IMR-90 (cell line): ENCODE results near the gene BCAS3. TPM values are rescaled to one million over a fixed set of nuclear protein-coding genes. Genes with fewer than 3 reads are reported as not detected.

Source experiments
- ATAC-seq: fragments of 200-7000 bp; cut with Tn5 transposase; 2 replicates; pipeline ENCODE4 v1.9.1; 2020; ENCODE audit warnings: low read depth, mild to moderate bottlenecking, moderate library complexity
- BruUV-seq: library from RNA; stranded (reverse); fragments of 400-500 nt; replicated peaks from 2 replicates; lab custom pipeline; 2021; lab: Mats Ljungman, UMichigan
- CTCF ChIA-PET: fragments of 300-600 bp; formaldehyde crosslinking; extraction: SDS; loops from one replicate; lab custom pipeline; 2021; ENCODE audit warnings: antibody characterized with exemption; lab: Yijun Ruan, JAX
- POLR2A ChIA-PET: fragments of 300-600 bp; sonication (Branson Sonifier 250); formaldehyde crosslinking; loops from one replicate; lab custom pipeline; 2022; ENCODE audit warnings: antibody characterized with exemption; ENCODE audit not compliant: unreplicated experiment; lab: Charles Lee
- DNase-seq: peaks from one replicate; pipeline ENCODE4 v3.0.0; 2013
- H2AFZ ChIP-seq: replicated peaks from 2 replicates; pipeline ENCODE3; 2013; ENCODE audit warnings: low read length, mild to moderate bottlenecking; ENCODE audit not compliant: poor library complexity
- H2AK5ac ChIP-seq: 2 replicates; pipeline ENCODE4 v1.6.1; 2013; ENCODE audit warnings: low read depth, low read length, inconsistent platforms
- H2AK9ac ChIP-seq: replicated peaks from 2 replicates; pipeline ENCODE3; 2013; ENCODE audit warnings: mild to moderate bottlenecking, low read depth, low read length, moderate library complexity; ENCODE audit not compliant: poor library complexity
- H2BK120ac ChIP-seq: 2 replicates; pipeline ENCODE4 v1.6.1; 2013; ENCODE audit warnings: low read depth, low read length, inconsistent platforms
- H2BK15ac ChIP-seq: 3 replicates; pipeline ENCODE4 v1.6.1; 2013; ENCODE audit warnings: low read depth, low read length, inconsistent platforms
- H2BK20ac ChIP-seq: 2 replicates; pipeline ENCODE4 v1.6.1; 2013; ENCODE audit warnings: low read depth, mild to moderate bottlenecking, inconsistent platforms, low read length, moderate library complexity
- H2BK5ac ChIP-seq: 2 replicates; pipeline ENCODE4 v1.6.1; 2013; ENCODE audit warnings: mild to moderate bottlenecking, low read depth, low read length, inconsistent platforms; ENCODE audit not compliant: poor library complexity, severe bottlenecking
- H3K14ac ChIP-seq: replicated peaks from 2 replicates; pipeline ENCODE4 v1.6.1; 2013; ENCODE audit warnings: low read depth, low read length, inconsistent platforms
- H3K18ac ChIP-seq: 2 replicates; pipeline ENCODE4 v1.6.1; 2013; ENCODE audit warnings: low read depth, low read length, control low read depth
- H3K23ac ChIP-seq: 2 replicates; pipeline ENCODE4 v1.6.1; 2013; ENCODE audit warnings: low read depth, low read length, inconsistent platforms
- H3K27ac ChIP-seq: 2 replicates; pipeline ENCODE4 v1.5.1; 2013; ENCODE audit warnings: mild to moderate bottlenecking, control low read depth, low read length; ENCODE audit not compliant: insufficient read depth
- H3K27me3 ChIP-seq: 2 replicates; pipeline ENCODE4 v1.6.1; 2013; ENCODE audit warnings: low read length; ENCODE audit not compliant: control insufficient read depth, insufficient read depth
- H3K36me3 ChIP-seq: 2 replicates; pipeline ENCODE4 v1.6.1; 2013; ENCODE audit warnings: low read length, mixed read lengths; ENCODE audit not compliant: control insufficient read depth, insufficient read depth
- H3K4ac ChIP-seq: 2 replicates; pipeline ENCODE4 v1.6.1; 2013; ENCODE audit warnings: low read depth, low read length, inconsistent platforms
- H3K4me1 ChIP-seq: 2 replicates; pipeline ENCODE4 v1.6.1; 2013; ENCODE audit warnings: low read length, mixed read lengths; ENCODE audit not compliant: control insufficient read depth, insufficient read depth
- H3K4me2 ChIP-seq: 2 replicates; pipeline ENCODE4 v1.6.1; 2013; ENCODE audit warnings: low read depth, mild to moderate bottlenecking, control low read depth, low read length, moderate library complexity
- H3K4me3 ChIP-seq: 2 replicates; pipeline ENCODE4 v1.5.1; 2013; ENCODE audit warnings: low read depth, mild to moderate bottlenecking, control low read depth, low read length, moderate library complexity; ENCODE audit not compliant: insufficient read depth
- H3K56ac ChIP-seq: 2 replicates; pipeline ENCODE4 v1.6.1; 2013; ENCODE audit warnings: low read length, inconsistent platforms; ENCODE audit not compliant: insufficient read depth; ENCODE audit errors: extremely low read depth
- H3K79me1 ChIP-seq, 2 experiments: 2 replicates each; pipeline ENCODE4 v1.6.1; 2013; ENCODE audit warnings: low read length in 2 of 2, inconsistent platforms in 1 of 2, low read depth in 1 of 2
- H3K9ac ChIP-seq: 2 replicates; pipeline ENCODE4 v1.6.1; 2013; ENCODE audit warnings: low read depth, low read length, control low read depth
- H3K9me1 ChIP-seq: 2 replicates; pipeline ENCODE4 v1.6.1; 2013; ENCODE audit warnings: low read length, inconsistent platforms; ENCODE audit not compliant: insufficient read depth
- H3K9me3 ChIP-seq: 2 replicates; pipeline ENCODE4 v1.6.1; 2013; ENCODE audit warnings: low read length; ENCODE audit not compliant: control insufficient read depth, insufficient read depth
- H4K20me1 ChIP-seq: 2 replicates; pipeline ENCODE4 v1.6.1; 2013; ENCODE audit warnings: low read length, inconsistent platforms; ENCODE audit not compliant: insufficient read depth
- H4K5ac ChIP-seq: 2 replicates; pipeline ENCODE4 v1.6.1; 2013; ENCODE audit warnings: mild to moderate bottlenecking, low read depth, low read length, control low read depth
- H4K8ac ChIP-seq, 2 experiments: 2 replicates each; pipeline ENCODE4 v1.6.1; 2013; ENCODE audit warnings: low read depth in 2 of 2, low read length in 2 of 2, control low read depth in 1 of 2, inconsistent platforms in 1 of 2
- H4K91ac ChIP-seq: 2 replicates; pipeline ENCODE4 v1.6.1; 2013; ENCODE audit warnings: low read depth, low read length, inconsistent platforms; ENCODE audit not compliant: insufficient read depth
- BHLHE40 ChIP-seq: fragments of 150-350 bp; IDR thresholded peaks from 2 replicates; pipeline ENCODE4 v1.6.1; 2016; ENCODE audit warnings: mild to moderate bottlenecking, low read depth, low read length
- CEBPB ChIP-seq: IDR thresholded peaks from 2 replicates; pipeline ENCODE4 v1.6.1; 2012; ENCODE audit warnings: low read depth, low read length, improper control_type of control experiment
- CTCF ChIP-seq: conservative IDR thresholded peaks from 2 replicates; pipeline ENCODE4 v1.5.1; 2012; ENCODE audit warnings: mild to moderate bottlenecking, low read depth, low read length, improper control_type of control experiment
- FOS ChIP-seq: fragments of 150-350 bp; IDR thresholded peaks from 2 replicates; pipeline ENCODE4 v1.6.1; 2016; ENCODE audit warnings: low read depth, low read length
- MAFK ChIP-seq: IDR thresholded peaks from 2 replicates; pipeline ENCODE4 v1.6.1; 2012; ENCODE audit warnings: low read depth, low read length, improper control_type of control experiment
- MXI1 ChIP-seq: IDR thresholded peaks from 2 replicates; pipeline ENCODE4 v1.6.1; 2012; ENCODE audit warnings: low read depth, mild to moderate bottlenecking, low read length, moderate library complexity, borderline replicate concordance
- NFE2L2 ChIP-seq: fragments of 150-350 bp; IDR thresholded peaks from 2 replicates; pipeline ENCODE4 v1.6.1; 2016; ENCODE audit warnings: low read depth, mild to moderate bottlenecking, low read length
- POLR2A ChIP-seq: IDR thresholded peaks from 2 replicates; pipeline ENCODE4 v1.6.1; 2012; ENCODE audit warnings: mild to moderate bottlenecking, low read depth, low read length
- RCOR1 ChIP-seq: IDR thresholded peaks from 2 replicates; pipeline ENCODE4 v1.6.1; 2012; ENCODE audit warnings: mild to moderate bottlenecking, low read length, improper control_type of control experiment; ENCODE audit not compliant: insufficient replicate concordance
- SMC3 ChIP-seq: fragments of 150-350 bp; IDR thresholded peaks from 2 replicates; pipeline ENCODE4 v1.6.1; 2016; ENCODE audit warnings: low read depth, mild to moderate bottlenecking, antibody characterized with exemption, low read length, moderate library complexity
- WGBS, 2 experiments: methylation state at CpG; one replicate each; pipeline versions ENCODE4 v1.1.5 to v1.1.7; 2013; ENCODE audit warnings: missing lambda C conversion rate in 2 of 2; ENCODE audit not compliant: insufficient read length in 1 of 2; ENCODE audit errors: extremely low coverage in 2 of 2; 5-methylcytosine and 5-hydroxymethylcytosine counted together
- dilution Hi-C: fragments of 300-500 bp; cut with HindIII; formaldehyde crosslinking; loops from one replicate; pipeline ENCODE4 v1.14.3; 2018; ENCODE audit warnings: low sequenced_read_pairs; ENCODE audit not compliant: unreplicated experiment
- in situ Hi-C: fragments of 300-500 bp; cut with MboI; formaldehyde crosslinking; loops from 3 replicates; pipeline ENCODE4 v1.14.3; 2019; ENCODE audit warnings: low sequenced_read_pairs, inconsistent platforms, mixed read lengths
- intact Hi-C: fragments of 100-400 bp; cut with micrococcal nuclease; formaldehyde crosslinking; loops from 2 replicates; pipeline ENCODE4 v1.10.0; 2022
- polyA plus RNA-seq, 3 experiments: library from polyadenylated mRNA; depleted of rRNA; stranded (reverse); fragments of >200 nt; gene quantifications; 2 replicates each; pipeline ENCODE4 v1.2.3, GENCODE V29; 2012; ENCODE audit warnings: low replicate concordance in 1 of 3
- total RNA-seq: library from RNA; depleted of rRNA; stranded (reverse); fragments of >200 nt; gene quantifications from 2 replicates; pipeline ENCODE4 v1.2.3, GENCODE V29; 2012
- TF ChIP-seq, protein P1 (sequence below): fragments of 150-350 bp; IDR thresholded peaks from 2 replicates; pipeline ENCODE4 v1.6.1; 2017; ENCODE audit warnings: mild to moderate bottlenecking, antibody characterized with exemption, low read length, low read depth

The BCAS3 gene
- total and polyA plus RNA-seq, 2 of the 4 experiments (the other 2 are of a cell fraction): 6.3 to 27.1 TPM

GRCh38 chr17:61149862-61150362 lies 472.3 kb downstream of the BCAS3 start:
- POLR2A ChIA-PET: no interaction called here
- no peak overlapping the region for H3K18ac ChIP-seq
- no peak overlapping the region for H3K23ac ChIP-seq
- H2AK9ac ChIP-seq: no peak overlapping the region
- no peak overlapping the region for H3K4ac ChIP-seq
- dilution Hi-C loops: no loop called here
- H2BK20ac ChIP-seq: no peak overlapping the region
- in situ Hi-C loops: no loop called here
- H3K4me2 ChIP-seq: no peak overlapping the region
- H3K27ac ChIP-seq: no peak overlapping the region
- H3K27me3 ChIP-seq: no peaks in the 10 kb centered on the region
- peaks cover 3% of the 10 kb centered on the region for H3K4me1 ChIP-seq
- no peak overlapping the region for H4K5ac ChIP-seq
- no peak; the same call in 1 of the 2 replicates for ATAC-seq
- BruUV-seq: no TSS peak
- WGBS, 2 experiments: no CpG with 5 or more reads among the region's 2 CpGs
- no peaks in the 10 kb centered on the region for H3K36me3 ChIP-seq
- H2BK15ac ChIP-seq: no peak overlapping the region
- no peak overlapping the region for H2BK120ac ChIP-seq
- TF ChIP-seq, protein P1, sequence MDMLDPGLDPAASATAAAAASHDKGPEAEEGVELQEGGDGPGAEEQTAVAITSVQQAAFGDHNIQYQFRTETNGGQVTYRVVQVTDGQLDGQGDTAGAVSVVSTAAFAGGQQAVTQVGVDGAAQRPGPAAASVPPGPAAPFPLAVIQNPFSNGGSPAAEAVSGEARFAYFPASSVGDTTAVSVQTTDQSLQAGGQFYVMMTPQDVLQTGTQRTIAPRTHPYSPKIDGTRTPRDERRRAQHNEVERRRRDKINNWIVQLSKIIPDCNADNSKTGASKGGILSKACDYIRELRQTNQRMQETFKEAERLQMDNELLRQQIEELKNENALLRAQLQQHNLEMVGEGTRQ: no peak
- no peak for TF ChIP-seq NFE2L2
- no peak for TF ChIP-seq SMC3
- no peak for TF ChIP-seq CEBPB
- TF ChIP-seq FOS: no peak
- TF ChIP-seq CTCF: no peak
- no peak; the same call in 1 of the 2 replicates for TF ChIP-seq MAFK
- no peak for TF ChIP-seq MXI1
- TF ChIP-seq POLR2A: no peak
- no peak for TF ChIP-seq RCOR1
- TF ChIP-seq BHLHE40: no peak
- H4K91ac ChIP-seq: no peak overlapping the region
- H3K9ac ChIP-seq: no peak overlapping the region
- no peak overlapping the region for H3K14ac ChIP-seq
- intact Hi-C loops: loop anchor here (10.0 kb wide), 1 partner anchor 425 kb away; no protein-coding TSS in a partner anchor
- H3K9me3 ChIP-seq: no peaks in the 10 kb centered on the region
- no peak overlapping the region for H2AK5ac ChIP-seq
- CTCF ChIA-PET: interaction anchor here (0.6 to 1.3 kb wide), 2 partner anchors 9 to 225 kb away, joined by 3 to 4 read pairs; no protein-coding TSS in a partner anchor
- H3K4me3 ChIP-seq: no peak overlapping the region
- no peak overlapping the region for H4K8ac ChIP-seq
- DNase-seq: no peak
- no peaks in the 10 kb centered on the region for H4K20me1 ChIP-seq
- no peak overlapping the region for H3K56ac ChIP-seq
- no peak overlapping the region for H2BK5ac ChIP-seq
- peaks cover 0 to 2% of the 10 kb centered on the region in 2 experiments; a peak in 1 of 4 replicates for H3K79me1 ChIP-seq
- H2AFZ ChIP-seq: no peak overlapping the region
- no peaks in the 10 kb centered on the region for H3K9me1 ChIP-seq
